ENCODE measurements around the gene FAM13C. TPM values are rescaled to one million over a fixed set of nuclear protein-coding genes. Genes with fewer than 3 reads are reported as not detected.

The FAM13C gene
- total RNA-seq, 3 donors from 2014 or later = 6.9 to 17.8 (median 13.9) TPM

DNA sequence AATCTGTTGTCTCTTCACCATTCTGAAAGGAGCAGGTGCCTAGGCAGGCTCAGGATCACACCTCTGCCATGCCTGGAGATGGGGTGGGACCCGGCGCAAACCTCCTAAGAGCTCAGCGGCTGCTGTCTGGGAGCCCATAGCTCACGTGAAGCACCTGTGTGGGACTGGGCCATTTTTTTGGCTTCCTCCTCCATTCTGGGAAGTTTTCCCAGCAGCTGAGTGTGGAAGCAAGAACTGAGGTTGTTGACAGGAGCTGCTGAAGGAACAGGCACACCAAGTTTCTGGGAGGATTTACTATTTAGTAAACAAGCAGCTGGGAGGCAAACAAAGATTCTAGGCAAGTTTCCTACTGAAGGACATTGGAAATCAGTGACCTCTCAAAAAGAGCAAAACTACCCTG lies 77.3 kb downstream of the FAM13C start:
- TF ChIP-seq POLR2A (IDR thresholded peaks at IDR 0.05) (no peak), POLR2AphosphoS5 (IDR thresholded peaks at IDR 0.05) (no peak)
- TF ChIP-seq, protein P1, sequence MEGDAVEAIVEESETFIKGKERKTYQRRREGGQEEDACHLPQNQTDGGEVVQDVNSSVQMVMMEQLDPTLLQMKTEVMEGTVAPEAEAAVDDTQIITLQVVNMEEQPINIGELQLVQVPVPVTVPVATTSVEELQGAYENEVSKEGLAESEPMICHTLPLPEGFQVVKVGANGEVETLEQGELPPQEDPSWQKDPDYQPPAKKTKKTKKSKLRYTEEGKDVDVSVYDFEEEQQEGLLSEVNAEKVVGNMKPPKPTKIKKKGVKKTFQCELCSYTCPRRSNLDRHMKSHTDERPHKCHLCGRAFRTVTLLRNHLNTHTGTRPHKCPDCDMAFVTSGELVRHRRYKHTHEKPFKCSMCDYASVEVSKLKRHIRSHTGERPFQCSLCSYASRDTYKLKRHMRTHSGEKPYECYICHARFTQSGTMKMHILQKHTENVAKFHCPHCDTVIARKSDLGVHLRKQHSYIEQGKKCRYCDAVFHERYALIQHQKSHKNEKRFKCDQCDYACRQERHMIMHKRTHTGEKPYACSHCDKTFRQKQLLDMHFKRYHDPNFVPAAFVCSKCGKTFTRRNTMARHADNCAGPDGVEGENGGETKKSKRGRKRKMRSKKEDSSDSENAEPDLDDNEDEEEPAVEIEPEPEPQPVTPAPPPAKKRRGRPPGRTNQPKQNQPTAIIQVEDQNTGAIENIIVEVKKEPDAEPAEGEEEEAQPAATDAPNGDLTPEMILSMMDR (IDR thresholded peaks at IDR 0.05) = no peak
- Histone ChIP-seq H3K27me3 (no peaks in the 10 kb centered on the region), H3K36me3 (no peaks in the 10 kb centered on the region), H3K27ac (no peak overlapping the region), H3K9me3 (no peaks in the 10 kb centered on the region), H3K4me3 (no peak overlapping the region), H3K4me1 (no peaks in the 10 kb centered on the region)
- no peak for DNase-seq (ENCODE audit: low spot score in 2 of 2)
- intact Hi-C loops (cut with DNase I; ENCODE audit: low total_unique reads) = no loop called here

DNA sequence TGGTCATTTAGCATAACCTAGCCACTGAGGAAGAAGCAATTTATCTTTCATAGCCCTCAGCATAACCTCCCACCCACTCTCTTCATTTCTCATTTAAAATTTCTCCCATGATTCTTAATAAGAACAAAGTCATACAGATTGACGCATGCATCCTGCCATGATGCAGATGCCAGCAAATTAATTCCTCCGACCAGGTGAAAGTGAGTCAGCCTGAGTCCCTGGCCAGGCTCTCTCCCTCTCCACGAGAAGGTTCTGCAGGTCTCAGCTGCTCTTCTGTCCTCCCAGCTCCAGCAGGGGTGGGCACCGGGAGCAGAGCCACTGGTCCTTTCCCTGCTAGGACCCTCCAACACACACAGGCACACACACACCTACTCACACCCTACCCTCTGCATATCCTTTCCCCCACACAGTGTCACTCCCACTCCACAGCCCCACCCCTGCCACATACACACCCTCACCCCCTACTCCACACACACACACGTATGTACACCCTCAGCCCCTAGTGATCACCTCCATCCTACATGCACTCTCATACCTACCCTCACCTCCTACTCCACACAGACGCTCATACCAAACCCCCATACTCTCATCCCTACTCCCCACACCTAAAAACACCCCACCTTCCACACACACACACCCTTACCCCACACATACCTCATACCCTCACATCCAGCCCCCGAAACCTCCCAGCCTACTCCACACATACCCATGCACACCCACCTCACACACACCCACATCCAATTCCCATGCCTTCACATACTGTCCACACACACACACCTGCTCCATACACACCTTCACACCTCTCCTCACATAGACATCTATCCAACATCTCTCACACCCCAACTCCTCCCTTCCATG lies 78.0 kb downstream of the FAM13C start:
- Histone ChIP-seq H3K4me3 (no peak overlapping the region), H3K27me3 (no peaks in the 10 kb centered on the region), H3K4me1 (no peaks in the 10 kb centered on the region), H3K9me3 (no peaks in the 10 kb centered on the region), H3K36me3 (no peaks in the 10 kb centered on the region), H3K27ac (no peak overlapping the region)
- intact Hi-C loops (cut with DNase I; ENCODE audit: low total_unique reads) = no loop called here
- TF ChIP-seq, protein P1 (IDR thresholded peaks at IDR 0.05) = no peak
- TF ChIP-seq POLR2A (IDR thresholded peaks at IDR 0.05) (no peak), POLR2AphosphoS5 (IDR thresholded peaks at IDR 0.05) (no peak)
- no peak for DNase-seq (ENCODE audit: low spot score in 2 of 2)

DNA sequence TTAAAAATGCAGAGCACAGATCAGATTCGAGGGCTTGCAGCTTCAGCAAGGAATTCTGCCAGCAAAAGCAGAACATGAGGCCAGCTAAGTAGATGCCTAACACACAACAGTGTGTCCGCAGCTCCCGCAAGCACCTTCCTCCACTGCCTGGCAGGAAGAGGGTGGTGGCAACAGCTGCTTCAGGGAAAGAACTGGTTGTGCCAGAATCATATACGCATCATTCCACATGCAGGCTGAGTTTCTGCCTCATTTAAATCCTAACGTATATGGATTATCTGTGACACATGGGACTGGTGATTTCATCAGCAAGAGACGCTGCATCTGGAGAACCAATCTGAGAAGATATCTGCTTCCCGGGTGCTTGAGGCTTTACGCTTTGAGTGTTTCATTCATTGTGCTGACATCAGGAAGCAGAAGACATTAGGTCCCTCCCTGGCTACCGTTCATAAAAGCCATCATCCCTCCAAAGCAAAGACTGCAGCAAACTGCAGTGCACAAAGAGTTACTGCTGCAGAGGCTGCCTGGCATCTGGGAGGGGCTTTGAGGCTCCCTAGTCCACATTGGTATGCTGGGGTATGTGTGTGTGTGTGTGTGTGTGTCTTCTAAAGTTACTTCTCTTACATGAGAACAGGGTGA lies 78.8 kb downstream of the FAM13C start:
- H3K36me3 ChIP-seq = no peaks in the 10 kb centered on the region
- no peak overlapping the region for H3K27ac ChIP-seq
- H3K4me1 ChIP-seq = no peaks in the 10 kb centered on the region
- no peak for DNase-seq (ENCODE audit: low spot score in 2 of 2)
- H3K4me3 ChIP-seq = no peak overlapping the region
- H3K9me3 ChIP-seq = no peaks in the 10 kb centered on the region
- TF ChIP-seq POLR2A (IDR thresholded peaks at IDR 0.05) (no peak), POLR2AphosphoS5 (IDR thresholded peaks at IDR 0.05) (no peak)
- TF ChIP-seq, protein P1 (IDR thresholded peaks at IDR 0.05) = no peak
- intact Hi-C loops (cut with DNase I; ENCODE audit: low total_unique reads) = no loop called here
- no peaks in the 10 kb centered on the region for H3K27me3 ChIP-seq

DNA sequence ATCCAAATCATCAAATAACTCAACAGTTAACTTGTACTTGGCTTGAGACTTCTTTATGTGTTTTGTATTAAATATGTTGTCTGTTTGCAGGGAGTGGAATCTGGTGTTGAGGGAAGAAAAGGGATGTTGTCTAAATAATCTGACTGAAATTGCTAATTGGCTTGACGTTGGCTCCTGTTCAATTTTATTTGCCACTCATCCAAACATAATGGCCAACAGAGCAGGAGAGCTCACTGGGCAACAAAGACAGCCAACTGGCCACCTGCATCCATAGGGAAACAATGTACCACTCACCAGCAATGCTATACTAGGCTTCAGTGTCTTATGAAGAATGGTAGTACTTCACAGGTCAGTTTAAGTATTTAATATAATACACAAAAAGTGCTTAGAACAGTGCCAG lies 80.5 kb downstream of the FAM13C start:
- Histone ChIP-seq H3K4me1 (no peaks in the 10 kb centered on the region), H3K9me3 (no peaks in the 10 kb centered on the region), H3K36me3 (no peaks in the 10 kb centered on the region), H3K27me3 (no peaks in the 10 kb centered on the region), H3K27ac (no peak overlapping the region), H3K4me3 (no peak overlapping the region)
- DNase-seq (ENCODE audit: low spot score in 2 of 2) = no peak
- TF ChIP-seq, protein P1 (IDR thresholded peaks at IDR 0.05) = no peak
- TF ChIP-seq POLR2A (IDR thresholded peaks at IDR 0.05) (no peak), POLR2AphosphoS5 (IDR thresholded peaks at IDR 0.05) (no peak)
- intact Hi-C loops (cut with DNase I; ENCODE audit: low total_unique reads) = no loop called here

DNA sequence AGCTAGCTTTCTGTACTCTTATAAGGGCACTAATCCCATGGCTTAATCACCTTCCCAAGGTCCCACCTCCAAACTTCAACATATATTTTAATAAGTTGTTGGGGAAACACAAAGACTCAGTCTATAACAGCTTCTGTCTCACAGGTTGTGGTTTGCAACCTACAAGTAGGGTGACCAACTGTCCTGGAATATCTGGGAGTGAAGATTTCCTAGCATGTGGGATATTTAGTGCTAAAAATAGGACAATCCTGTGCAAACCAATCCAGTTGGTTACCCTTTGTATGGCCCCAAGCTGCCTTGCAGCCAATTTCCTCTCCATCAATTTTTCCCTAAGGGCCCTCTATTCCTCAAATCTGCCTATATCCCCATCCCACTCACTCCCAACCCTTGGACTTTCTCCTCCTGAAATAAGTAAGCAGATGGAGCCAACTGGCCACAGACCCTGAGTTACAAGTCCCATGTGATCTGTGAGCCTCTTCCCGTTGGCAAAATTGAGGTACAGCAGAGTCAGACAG lies 82.3 kb downstream of the FAM13C start:
- H3K27ac ChIP-seq = no peak overlapping the region
- intact Hi-C loops (cut with DNase I; ENCODE audit: low total_unique reads) = no loop called here

More for the DNA sequence above, 82.3 kb downstream of the FAM13C start:
- H3K36me3 ChIP-seq = no peaks in the 10 kb centered on the region
- H3K27me3 ChIP-seq = no peaks in the 10 kb centered on the region
- TF ChIP-seq, protein P1 (IDR thresholded peaks at IDR 0.05) = no peak
- TF ChIP-seq POLR2A (IDR thresholded peaks at IDR 0.05) = no peak
- no peaks in the 10 kb centered on the region for H3K4me1 ChIP-seq
- DNase-seq (ENCODE audit: low spot score in 2 of 2) = no peak
- no peaks in the 10 kb centered on the region for H3K9me3 ChIP-seq
- no peak overlapping the region for H3K4me3 ChIP-seq
